Iris pigment epithelial cell (primary cell): ENCODE measurements around the gene ZNF280B.
"Not testable (repeated sequence)": the region's sequence is repeated elsewhere in the genome, so short reads cannot be mapped to it uniquely, and the experiment has no call there.

Source experiments
- DNase-seq: peaks from one replicate; pipeline ENCODE4 v3.0.0-alpha.2; 2011; ENCODE audit warnings: low read depth

ZNF280B gene

DNA sequence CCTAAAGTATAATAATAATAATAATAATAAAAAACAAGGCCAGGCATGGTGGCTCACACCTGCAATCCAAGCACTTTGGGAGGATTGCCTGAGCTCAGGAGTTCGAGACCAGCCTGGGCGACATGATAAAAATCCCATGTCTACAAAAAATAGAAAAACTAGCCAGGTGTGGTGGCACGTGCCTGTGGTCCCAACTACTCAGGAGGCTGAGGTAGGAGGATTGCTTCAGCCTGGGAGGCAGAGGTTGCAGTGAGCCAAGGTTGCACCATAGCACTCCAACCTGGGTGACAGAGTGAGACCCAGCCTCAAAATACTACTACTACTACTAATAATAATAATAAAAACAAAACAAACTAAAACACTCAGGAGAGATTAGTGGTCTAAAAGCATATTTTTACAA, 27.1 kb upstream of the ZNF280B start:
- DNase-seq, result no peak

DNA sequence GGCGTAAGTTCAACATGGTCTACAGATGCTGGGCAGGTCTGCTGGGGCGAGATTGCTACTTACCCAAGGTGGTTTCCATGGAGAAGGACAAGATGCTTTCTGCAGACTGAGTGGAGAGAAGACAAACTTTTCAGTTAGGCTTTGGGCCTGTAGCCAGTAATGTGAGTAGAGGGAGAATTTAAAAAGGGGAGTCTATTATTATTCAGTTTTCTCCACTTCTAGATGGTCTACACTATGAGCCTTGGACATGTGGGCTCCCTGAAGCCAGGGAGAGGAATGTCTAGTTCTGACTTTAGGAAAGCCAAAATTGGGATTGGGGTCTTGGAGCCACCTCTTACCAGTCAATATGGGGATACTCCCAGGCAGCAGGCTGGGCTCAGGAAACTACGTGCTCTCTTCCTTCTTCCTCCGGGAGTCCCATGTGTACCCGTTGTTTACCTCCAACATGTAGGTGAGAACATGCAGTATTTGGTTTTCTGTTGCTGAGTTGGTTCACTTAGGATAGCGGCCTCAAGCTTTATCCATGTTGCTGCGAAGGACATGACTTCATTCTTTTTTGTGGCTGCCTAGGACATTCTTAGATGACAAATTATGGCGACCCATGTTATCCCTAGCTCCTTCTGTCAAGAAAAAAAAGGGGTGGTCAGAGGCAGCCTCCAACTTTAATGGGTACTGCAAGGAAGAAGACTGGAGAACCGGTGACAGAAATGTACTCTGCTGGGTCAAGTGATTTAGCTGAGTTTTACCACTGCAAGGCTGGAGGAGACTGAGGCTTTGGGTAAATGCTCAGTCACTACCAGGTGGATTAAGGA, 26.3 kb upstream of the ZNF280B start:
- DNase-seq, result no peak

DNA sequence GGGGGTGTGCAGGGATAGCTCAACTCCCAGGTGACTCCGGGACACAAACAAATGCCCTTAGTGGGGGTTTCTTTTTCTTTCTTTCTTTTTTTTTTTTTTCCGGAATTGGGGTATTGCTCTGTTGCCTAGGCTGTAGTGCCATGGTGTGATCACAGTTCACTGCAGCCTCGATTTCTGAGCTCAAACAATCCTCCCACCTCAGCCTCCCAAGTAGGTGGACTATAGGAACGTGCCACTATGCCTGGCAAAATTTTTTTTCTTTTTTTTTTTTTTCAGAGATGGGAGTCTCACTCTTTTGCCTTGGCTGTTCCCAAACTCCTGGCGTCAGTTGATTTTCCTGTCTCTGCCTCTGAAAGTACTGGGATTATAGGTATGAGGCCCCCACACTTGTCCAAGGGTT, 25.3 kb upstream of the ZNF280B start:
- no peak for DNase-seq

DNA sequence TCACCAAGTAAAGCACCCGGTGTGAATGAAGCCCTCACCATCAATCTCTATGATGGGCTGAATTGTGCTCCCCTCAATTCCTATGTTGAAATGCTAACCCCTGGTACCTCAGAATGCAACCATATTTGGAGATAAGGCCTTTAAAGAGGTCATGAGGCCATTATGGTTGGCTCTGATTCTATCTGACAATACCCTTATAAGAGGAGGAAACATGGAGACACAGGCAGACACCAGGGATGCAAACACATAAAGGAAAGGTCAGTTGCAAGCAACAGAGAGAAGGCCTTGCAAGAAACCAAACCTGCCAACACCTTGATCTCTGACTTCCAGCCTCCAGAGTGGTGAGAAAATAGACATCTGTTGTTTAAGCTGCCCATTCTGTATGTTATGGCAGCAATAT, 24.9 kb upstream of the ZNF280B start:
- no peak for DNase-seq

DNA sequence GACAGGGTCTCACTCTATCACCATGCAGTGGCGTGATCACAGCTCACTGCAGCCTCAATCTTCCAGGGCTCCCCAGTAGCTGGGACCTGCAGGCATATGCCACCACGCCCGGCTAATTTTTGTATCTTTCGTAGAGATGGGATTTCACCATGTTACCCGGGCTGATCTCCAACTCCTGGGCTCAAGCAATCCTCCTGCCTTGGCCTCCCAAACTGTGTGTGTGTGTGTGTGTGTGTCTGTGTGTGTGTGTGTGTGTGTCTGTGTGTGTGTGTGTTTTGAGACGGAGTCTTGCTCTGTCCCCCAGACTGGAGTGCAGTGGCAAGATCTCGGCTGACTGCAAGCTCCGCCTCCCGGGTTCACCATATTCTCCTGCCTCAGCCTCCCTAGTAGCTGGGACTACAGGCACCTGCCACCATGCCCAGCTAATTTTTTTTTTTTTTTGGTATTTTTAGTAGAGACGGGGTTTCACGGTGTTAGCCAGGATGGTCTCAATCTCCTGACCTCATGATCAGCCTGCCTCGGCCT, 24.1 kb upstream of the ZNF280B start:
- DNase-seq, result not testable (repeated sequence)

GRCh38 chr22:22531770-22532546, 23.4 kb upstream of the ZNF280B start:
- DNase-seq, result no peak

DNA sequence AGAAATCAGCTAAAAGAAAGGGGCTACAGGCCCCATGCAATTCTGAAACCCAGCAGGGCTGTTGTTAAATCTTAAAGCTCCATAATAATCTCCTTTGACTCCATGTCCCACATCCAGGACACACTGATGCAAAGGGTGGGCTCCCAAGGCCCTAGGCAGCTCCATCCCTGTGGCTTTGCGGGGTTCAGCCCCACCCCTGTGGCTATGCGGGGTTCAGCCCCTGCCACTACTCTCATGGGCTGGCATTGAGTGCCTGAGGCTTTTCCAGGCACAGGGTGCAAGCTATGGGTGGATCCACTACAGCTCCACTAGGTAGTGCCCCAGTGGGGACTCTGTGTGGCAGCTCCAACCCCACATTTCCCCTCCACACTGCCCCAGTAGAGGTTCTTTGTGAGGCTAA, 20.2 kb upstream of the ZNF280B start:
- no peak for DNase-seq

DNA sequence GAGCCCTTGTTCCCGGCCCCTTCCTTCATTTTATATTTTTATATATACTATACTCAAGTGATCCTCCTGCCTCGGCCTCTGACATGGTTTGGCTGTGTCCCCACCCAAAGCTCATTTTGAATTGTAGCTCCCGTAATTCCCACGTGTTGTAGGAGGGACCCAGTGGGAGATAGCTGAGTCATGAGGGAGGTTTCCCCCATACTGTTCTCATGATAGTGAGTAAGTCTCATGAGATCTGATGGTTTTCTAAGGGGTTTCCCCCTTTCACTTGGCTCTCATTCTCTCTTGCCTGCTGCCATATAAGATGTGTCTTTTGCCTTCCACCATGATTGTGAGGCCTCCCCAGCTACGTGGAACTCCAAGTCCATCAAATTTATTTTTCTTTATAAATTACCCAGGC, 18.8 kb upstream of the ZNF280B start:
- DNase-seq, result no peak

- DNase-seq, result no peak
Measured at GRCh38 chr22:22526125-22526912, 17.8 kb upstream of the ZNF280B start.

GRCh38 chr22:22523494-22523893, 15.0 kb upstream of the ZNF280B start:
- no peak for DNase-seq

DNA sequence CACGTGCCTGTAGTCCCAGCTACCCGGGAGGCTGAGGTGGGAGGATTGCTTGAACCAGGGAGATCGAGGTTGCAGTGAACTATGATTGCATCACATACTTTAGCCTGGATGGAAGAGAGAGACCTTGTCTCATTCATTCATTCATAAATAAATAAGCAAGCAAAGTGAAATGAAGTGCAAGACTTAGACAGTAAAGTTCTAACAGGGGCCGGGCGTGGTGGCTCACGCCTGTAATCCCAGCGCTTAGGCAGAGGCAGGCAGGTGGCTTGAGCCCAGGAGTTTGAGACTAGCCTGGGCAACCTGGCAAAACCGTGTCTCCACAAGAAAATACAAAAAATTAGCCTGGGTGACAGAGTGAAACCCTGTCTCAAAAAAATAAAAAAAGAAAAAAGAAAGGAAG, 13.1 kb upstream of the ZNF280B start:
- DNase-seq, result no peak

GRCh38 chr22:22520667-22521602, 12.4 kb upstream of the ZNF280B start:
- DNase-seq, result peak; percentile 55

- DNase-seq, result no peak
Measured at GRCh38 chr22:22520020-22520656, 11.6 kb upstream of the ZNF280B start, which contains the start of gene ZNF280A. Gene ZNF280A (minus strand): TSS chr22:22520270. CDS start chr22:22515630, 4,640 bp downstream.

- no peak for DNase-seq
Measured at GRCh38 chr22:22519591-22519990, 11.0 kb upstream of the ZNF280B start.

DNA sequence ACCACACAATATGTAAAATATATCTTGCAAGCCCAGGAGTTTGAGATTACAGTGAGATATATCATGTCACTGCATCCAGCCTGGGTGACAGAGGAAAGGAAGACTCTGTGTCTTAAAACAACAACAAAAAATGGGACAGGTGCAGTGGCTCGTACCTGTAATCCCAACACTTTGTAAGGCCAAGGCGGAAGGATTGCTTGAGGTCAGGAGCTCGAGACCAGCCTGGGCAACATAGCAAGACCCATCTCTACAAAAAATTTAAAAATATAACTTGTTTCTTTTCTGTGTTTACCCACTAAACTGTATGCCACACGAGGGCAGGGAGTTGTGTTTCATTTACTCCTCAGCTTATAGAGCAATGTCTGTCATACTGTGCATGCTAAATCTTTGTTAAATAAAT, 8.4 kb upstream of the ZNF280B start:
- no peak for DNase-seq

DNA sequence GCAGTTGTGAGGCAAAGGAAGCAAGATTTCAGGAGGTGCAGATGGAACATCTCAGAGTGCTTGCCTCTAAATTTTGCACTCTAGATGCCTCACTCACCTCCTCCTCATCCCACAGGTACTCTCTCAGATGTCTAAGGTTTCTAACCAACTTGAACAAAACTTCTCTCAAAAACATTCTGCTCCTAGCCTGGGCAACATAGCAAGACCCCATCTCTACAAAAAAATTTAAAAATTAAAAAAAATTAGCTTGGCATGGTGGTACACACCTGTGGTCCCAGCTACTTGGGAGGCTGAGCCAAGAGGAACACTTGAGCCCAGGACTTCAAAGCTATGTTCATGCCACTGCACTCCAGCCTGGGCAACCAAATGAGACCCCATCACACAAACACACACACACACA, 7.3 kb upstream of the ZNF280B start:
- DNase-seq, result no peak

- not testable (repeated sequence) for DNase-seq
Measured at GRCh38 chr22:22514431-22514830, 5.9 kb upstream of the ZNF280B start.

DNA sequence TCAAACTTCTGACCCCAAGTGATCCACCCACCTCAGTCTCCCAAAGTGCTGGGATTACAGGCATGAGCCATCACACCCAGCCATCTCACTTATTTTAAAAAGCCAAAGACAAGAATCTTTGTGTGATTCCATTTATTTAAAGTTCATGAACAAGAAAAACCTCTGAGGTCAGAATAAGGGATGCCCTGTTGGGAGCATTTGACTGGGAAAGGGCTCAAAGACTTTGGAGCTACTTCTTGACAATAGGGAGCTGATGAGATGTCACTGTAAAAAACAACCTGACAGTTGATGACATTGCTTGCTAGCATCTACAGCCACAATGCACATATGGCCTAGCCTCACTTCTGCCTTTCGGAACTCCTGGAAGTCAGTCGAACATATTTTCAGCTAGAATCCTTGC, 5.1 kb upstream of the ZNF280B start:
- DNase-seq, result no peak

GRCh38 chr22:22512951-22513350, 4.4 kb upstream of the ZNF280B start:
- no peak for DNase-seq

- not testable (repeated sequence) for DNase-seq
Measured at GRCh38 chr22:22510833-22511232, 2.3 kb upstream of the ZNF280B start.

GRCh38 chr22:22509912-22510311, 1.4 kb upstream of the ZNF280B start:
- DNase-seq, result not testable (repeated sequence)
